Activated CD4-positive, alpha-beta T cell treated with anti-CD3 and anti-CD28 coated beads for 24 hours (primary cell): ENCODE data around the gene VSTM5.
"Not testable (repeated sequence)": the region's sequence is repeated elsewhere in the genome, so short reads cannot be mapped to it uniquely, and the experiment has no call there.

Experiments
- DNase-seq, 2 donors: peaks; one replicate each; pipeline ENCODE4 v3.0.0-alpha.2; 2020; ENCODE audit warnings: low read depth in 2 of 2

Gene VSTM5

GRCh38 chr11:93796441-93797231 is 53.8 kb downstream of the VSTM5 start:
- no peak for DNase-seq

- DNase-seq = no peak
Observed at GRCh38 chr11:93791493-93791892, 58.9 kb downstream of the VSTM5 start.

GRCh38 chr11:93784935-93785360 is 65.5 kb downstream of the VSTM5 start:
- DNase-seq = no peak

GRCh38 chr11:93784145-93784934 is 66.1 kb downstream of the VSTM5 start, which contains the start of gene MED17:
MED17 (plus strand) TSS chr11:93784282; CDS start chr11:93784514, 232 bp downstream.
- DNase-seq = peak; percentile 80 to 87

- no peak for DNase-seq
Observed at GRCh38 chr11:93783765-93784144, 66.7 kb downstream of the VSTM5 start.

- DNase-seq = no peak
Observed at GRCh38 chr11:93783362-93783761, 67.1 kb downstream of the VSTM5 start.

GRCh38 chr11:93775289-93775688 is 75.1 kb downstream of the VSTM5 start:
- no peak for DNase-seq

- not testable (repeated sequence) for DNase-seq
Observed at GRCh38 chr11:93774560-93774959, 75.9 kb downstream of the VSTM5 start.

GRCh38 chr11:93773601-93774200 is 76.7 kb downstream of the VSTM5 start:
- no peak for DNase-seq

GRCh38 chr11:93773045-93773477 is 77.4 kb downstream of the VSTM5 start:
- no peak for DNase-seq

GRCh38 chr11:93772123-93772522 is 78.3 kb downstream of the VSTM5 start:
- DNase-seq = no peak

GRCh38 chr11:93770160-93770559 is 80.3 kb downstream of the VSTM5 start:
- DNase-seq = no peak
